SK-N-MC (cell line): Measurements from ENCODE around the gene PPP2R2B.

ENCODE experiments used
- DNase-seq: peaks from one replicate; pipeline ENCODE4 v3.0.0-alpha.2; 2011; ENCODE audit warnings: low read depth, low spot score
- H3K27ac ChIP-seq: fragments of 200-600 bp; sonication (generic); 2 replicates; pipeline ENCODE4 v1.5.1; 2016; ENCODE audit warnings: mixed run types
- H3K36me3 ChIP-seq: fragments of 200-600 bp; sonication (generic); 2 replicates; pipeline ENCODE4 v1.6.1; 2017; ENCODE audit warnings: antibody characterized with exemption, low read length, mixed read lengths; ENCODE audit not compliant: insufficient read depth
- H3K4me3 ChIP-seq: fragments of 200-600 bp; sonication (generic); 2 replicates; pipeline ENCODE4 v1.5.1; 2016
- H3K9ac ChIP-seq: fragments of 200-600 bp; sonication (generic); 2 replicates; pipeline ENCODE4 v1.8.0; 2017; ENCODE audit warnings: mixed run types, mixed read lengths; ENCODE audit not compliant: insufficient read length
- H3K9me3 ChIP-seq: fragments of 200-600 bp; sonication (generic); 2 replicates; pipeline ENCODE4 v1.6.1; 2017; ENCODE audit warnings: low read depth, mild to moderate bottlenecking, antibody characterized with exemption, low read length, moderate library complexity, mixed read lengths
- EZH2 ChIP-seq: fragments of 200-600 bp; sonication (generic); IDR thresholded peaks from one replicate; pipeline ENCODE4 v1.6.1; 2017; ENCODE audit warnings: antibody characterized with exemption
- FOXP2 ChIP-seq: optimal IDR thresholded peaks from 2 replicates; pipeline ENCODE3; 2011; ENCODE audit warnings: mild to moderate bottlenecking, moderate library complexity; ENCODE audit not compliant: insufficient read depth; ENCODE audit errors: extremely low read length, control extremely low read depth
- POLR2AphosphoS5 ChIP-seq: IDR thresholded peaks from 2 replicates; pipeline ENCODE4 v1.6.1; 2012; ENCODE audit warnings: mild to moderate bottlenecking, low read depth, low read length, borderline replicate concordance

The PPP2R2B gene

GRCh38 chr5:146690880-146691355, 187.6 kb downstream of the PPP2R2B start:
- no peak overlapping the region for H3K4me3 ChIP-seq
- H3K36me3 ChIP-seq, result no peaks in the 10 kb centered on the region
- H3K9ac ChIP-seq, result no peak overlapping the region
- no peak for DNase-seq
- TF ChIP-seq FOXP2, result no peak
- TF ChIP-seq POLR2AphosphoS5, result no peak
- TF ChIP-seq EZH2, result no peak
- H3K27ac ChIP-seq, result no peak overlapping the region
- no peaks in the 10 kb centered on the region for H3K9me3 ChIP-seq

- TF ChIP-seq FOXP2 (no peak), POLR2AphosphoS5 (no peak), EZH2 (no peak)
- Histone ChIP-seq H3K36me3 (no peaks in the 10 kb centered on the region), H3K4me3 (no peak overlapping the region), H3K27ac (no peak overlapping the region), H3K9ac (no peak overlapping the region), H3K9me3 (no peaks in the 10 kb centered on the region)
- no peak for DNase-seq
Measured at GRCh38 chr5:146687630-146688029, 190.9 kb downstream of the PPP2R2B start.

DNA sequence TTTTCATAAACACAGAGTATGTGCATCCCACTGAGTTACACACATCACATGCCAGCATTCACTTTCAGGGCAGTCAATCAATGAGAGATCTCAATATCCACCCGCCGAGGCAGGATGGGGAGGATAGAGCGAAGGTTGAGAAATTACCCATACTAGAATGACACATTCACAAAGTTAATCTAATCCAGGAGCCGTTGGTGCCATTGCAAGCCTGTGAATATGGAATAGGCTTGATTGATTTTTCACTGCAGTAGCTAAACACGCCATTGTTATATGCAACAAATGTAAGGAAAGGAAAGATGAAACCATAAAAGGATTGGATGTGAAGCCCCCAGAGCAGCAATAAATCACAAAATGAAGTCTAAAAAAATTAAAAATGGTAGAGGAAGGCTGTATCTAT, 194.7 kb downstream of the PPP2R2B start:
- TF ChIP-seq FOXP2 (no peak), EZH2 (no peak), POLR2AphosphoS5 (no peak)
- DNase-seq, result no peak
- H3K9me3 ChIP-seq, result no peaks in the 10 kb centered on the region
- H3K27ac ChIP-seq, result no peak overlapping the region
- H3K36me3 ChIP-seq, result no peaks in the 10 kb centered on the region
- H3K4me3 ChIP-seq, result no peak overlapping the region
- no peak overlapping the region for H3K9ac ChIP-seq

GRCh38 chr5:146682899-146683532, 195.5 kb downstream of the PPP2R2B start:
- Histone ChIP-seq H3K36me3 (no peaks in the 10 kb centered on the region), H3K9ac (no peak overlapping the region), H3K4me3 (no peak overlapping the region), H3K9me3 (no peaks in the 10 kb centered on the region), H3K27ac (no peak overlapping the region)
- no peak for TF ChIP-seq POLR2AphosphoS5
- TF ChIP-seq EZH2, result no peak
- TF ChIP-seq FOXP2, result no peak
- no peak for DNase-seq

DNA sequence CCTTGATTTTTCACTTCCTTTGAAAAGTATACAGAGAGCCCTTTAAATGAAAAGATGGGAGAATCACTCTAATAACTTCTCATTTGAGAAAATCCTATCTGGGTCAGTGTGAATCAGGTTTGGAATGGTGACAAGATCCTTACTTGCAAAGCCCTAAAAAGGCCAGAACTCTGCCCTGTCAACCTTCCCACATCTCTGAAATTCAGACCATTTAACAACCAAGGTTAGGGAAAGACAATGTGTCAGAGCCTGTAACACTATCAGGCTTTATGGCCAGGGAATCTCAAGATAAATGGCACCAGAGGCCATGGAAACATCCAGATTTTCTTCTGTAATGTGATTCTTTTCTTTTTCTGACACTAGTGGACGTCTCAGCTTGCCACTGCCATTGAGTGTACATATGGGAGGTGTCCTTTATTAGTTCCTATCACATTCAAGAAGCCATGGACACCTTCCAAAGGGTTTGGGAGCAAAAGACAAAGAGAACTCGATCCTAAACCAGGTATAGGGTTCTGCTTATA, 196.9 kb downstream of the PPP2R2B start:
- no peak for DNase-seq
- H3K9ac ChIP-seq, result no peak overlapping the region
- H3K36me3 ChIP-seq, result no peaks in the 10 kb centered on the region
- no peak for TF ChIP-seq EZH2
- TF ChIP-seq FOXP2, result no peak
- no peak for TF ChIP-seq POLR2AphosphoS5
- H3K27ac ChIP-seq, result no peak overlapping the region
- no peaks in the 10 kb centered on the region for H3K9me3 ChIP-seq
- H3K4me3 ChIP-seq, result no peak overlapping the region

DNA sequence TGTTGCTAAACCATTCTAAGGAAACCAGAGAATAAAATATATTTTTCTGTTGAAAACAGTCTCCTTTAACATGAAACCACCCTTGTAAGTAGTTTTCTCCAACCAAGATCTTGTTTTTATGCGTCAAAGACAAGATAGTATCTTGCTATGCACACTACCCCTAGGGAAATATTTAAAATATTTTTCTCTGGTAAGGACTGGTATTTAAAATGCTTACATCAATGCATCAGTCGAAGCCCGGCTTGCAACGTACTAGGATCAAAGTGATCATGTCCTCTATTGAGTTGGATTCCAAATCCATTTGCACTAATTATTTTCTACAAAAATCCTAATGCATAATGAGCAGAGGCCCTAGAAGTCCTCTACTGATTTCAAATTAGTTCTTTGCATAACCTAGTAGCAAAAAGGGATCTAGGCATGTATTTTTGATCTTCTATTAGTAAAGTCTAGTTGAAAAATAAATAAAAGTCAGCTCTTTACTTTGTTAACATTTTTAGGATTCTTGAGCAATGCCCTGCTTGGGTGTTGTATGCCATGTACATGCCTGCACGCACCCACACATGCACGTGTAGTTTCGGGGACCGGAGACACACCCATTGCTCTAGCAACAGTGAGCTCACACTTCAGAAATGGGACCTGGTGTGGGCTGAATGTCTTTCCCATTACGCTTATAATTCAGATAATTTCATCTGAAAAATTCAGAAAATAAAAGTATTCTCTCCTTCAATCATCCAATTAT, 197.5 kb downstream of the PPP2R2B start:
- no peaks in the 10 kb centered on the region for H3K9me3 ChIP-seq
- no peak for DNase-seq
- H3K4me3 ChIP-seq, result no peak overlapping the region
- no peak overlapping the region for H3K9ac ChIP-seq
- H3K27ac ChIP-seq, result no peak overlapping the region
- H3K36me3 ChIP-seq, result no peaks in the 10 kb centered on the region
- no peak for TF ChIP-seq FOXP2
- no peak for TF ChIP-seq POLR2AphosphoS5
- TF ChIP-seq EZH2, result no peak

GRCh38 chr5:146675636-146676035, 202.9 kb downstream of the PPP2R2B start:
- Histone ChIP-seq H3K9me3 (no peaks in the 10 kb centered on the region), H3K36me3 (no peaks in the 10 kb centered on the region), H3K9ac (no peak overlapping the region), H3K27ac (no peak overlapping the region), H3K4me3 (no peak overlapping the region)
- DNase-seq, result no peak
- TF ChIP-seq EZH2, result no peak
- TF ChIP-seq FOXP2, result no peak
- TF ChIP-seq POLR2AphosphoS5, result no peak

GRCh38 chr5:146672866-146673265, 205.7 kb downstream of the PPP2R2B start:
- TF ChIP-seq FOXP2, result no peak
- TF ChIP-seq EZH2, result no peak
- no peak for TF ChIP-seq POLR2AphosphoS5
- H3K36me3 ChIP-seq, result no peaks in the 10 kb centered on the region
- H3K9ac ChIP-seq, result no peak overlapping the region
- DNase-seq, result no peak
- H3K9me3 ChIP-seq, result no peaks in the 10 kb centered on the region
- no peak overlapping the region for H3K4me3 ChIP-seq
- no peak overlapping the region for H3K27ac ChIP-seq
